COLO829 (cell line): Measurements from ENCODE around the gene FBXO38.

Experiments used
- DNase-seq: peaks from one replicate; pipeline ENCODE4 v3.0.0; 2012; ENCODE audit warnings: low spot score

The FBXO38 gene

GRCh38 chr5:148474025-148474511, 90.3 kb downstream of the FBXO38 start:
- DNase-seq, result no peak

- no peak for DNase-seq
These were observed 92.5 kb downstream of the FBXO38 start for GRCh38 chr5:148476302-148476701.

- DNase-seq, result no peak
These were observed 93.7 kb downstream of the FBXO38 start for GRCh38 chr5:148477429-148477828.

GRCh38 chr5:148482196-148482595, 98.4 kb downstream of the FBXO38 start:
- DNase-seq, result no peak

- DNase-seq, result peak; percentile 56
These were observed 99.1 kb downstream of the FBXO38 start for GRCh38 chr5:148482697-148483462.

- no peak for DNase-seq
These were observed 100.0 kb downstream of the FBXO38 start for GRCh38 chr5:148483750-148484149.

GRCh38 chr5:148484651-148485050, 100.9 kb downstream of the FBXO38 start:
- no peak for DNase-seq

GRCh38 chr5:148486456-148486855, 102.7 kb downstream of the FBXO38 start:
- no peak for DNase-seq

GRCh38 chr5:148488757-148489156, 105.0 kb downstream of the FBXO38 start:
- no peak for DNase-seq

- no peak for DNase-seq
These were observed 107.4 kb downstream of the FBXO38 start for GRCh38 chr5:148491015-148491792.

- DNase-seq, result no peak
These were observed 108.0 kb downstream of the FBXO38 start for GRCh38 chr5:148491793-148492184.

- no peak for DNase-seq
These were observed 108.6 kb downstream of the FBXO38 start for GRCh38 chr5:148492351-148492750.
